Prostate gland (tissue), 2 donors: ENCODE measurements around the gene PCID2.

Experiments
- POLR2AphosphoS5 ChIP-seq: sonication (generic); formaldehyde crosslinking; IDR thresholded peaks from one replicate; pipeline ENCODE4 v1.6.1; 2017; ENCODE audit warnings: antibody characterized with exemption
- TF ChIP-seq, protein P1 (sequence below), 4 experiments: fragments of 200-600 bp in 2 of 4; fragments of 450-650 bp in 2 of 4; sonication (generic) in 2 of 4; IDR thresholded peaks; 1 replicate in 3 of 4; 2 replicates in 1 of 4; pipeline ENCODE4 v1.5.1; 2016 to 2019; ENCODE audit warnings: antibody characterized with exemption in 4 of 4, mild to moderate bottlenecking in 2 of 4, moderate library complexity in 2 of 4

DNA sequence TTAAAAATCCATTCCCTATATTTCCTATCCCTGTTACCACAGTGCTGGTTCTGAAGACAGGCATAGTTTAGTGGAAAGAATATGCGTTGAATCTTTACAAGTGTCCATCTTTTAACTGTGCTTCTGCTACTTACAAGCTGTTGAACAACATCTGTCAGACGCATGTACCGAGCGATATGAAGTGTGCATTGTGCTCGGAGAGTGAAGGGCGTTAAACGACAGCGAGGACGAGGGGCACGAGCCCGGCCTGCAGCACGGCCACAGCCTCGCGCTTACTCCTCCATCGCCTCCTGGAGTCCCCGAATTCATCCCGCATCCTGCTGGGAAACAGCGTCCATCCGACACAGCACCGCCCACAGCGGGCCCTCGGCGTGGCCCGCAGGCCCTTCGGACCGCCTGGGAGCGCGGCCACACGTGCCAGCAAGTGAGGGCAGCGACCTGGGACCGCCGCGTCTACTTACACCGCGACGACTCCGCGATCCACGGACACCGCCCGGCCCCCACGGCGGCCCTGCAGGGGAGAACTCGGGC lies 514 bp downstream of the PCID2 start:
- no peak for TF ChIP-seq POLR2AphosphoS5
- TF ChIP-seq, protein P1, sequence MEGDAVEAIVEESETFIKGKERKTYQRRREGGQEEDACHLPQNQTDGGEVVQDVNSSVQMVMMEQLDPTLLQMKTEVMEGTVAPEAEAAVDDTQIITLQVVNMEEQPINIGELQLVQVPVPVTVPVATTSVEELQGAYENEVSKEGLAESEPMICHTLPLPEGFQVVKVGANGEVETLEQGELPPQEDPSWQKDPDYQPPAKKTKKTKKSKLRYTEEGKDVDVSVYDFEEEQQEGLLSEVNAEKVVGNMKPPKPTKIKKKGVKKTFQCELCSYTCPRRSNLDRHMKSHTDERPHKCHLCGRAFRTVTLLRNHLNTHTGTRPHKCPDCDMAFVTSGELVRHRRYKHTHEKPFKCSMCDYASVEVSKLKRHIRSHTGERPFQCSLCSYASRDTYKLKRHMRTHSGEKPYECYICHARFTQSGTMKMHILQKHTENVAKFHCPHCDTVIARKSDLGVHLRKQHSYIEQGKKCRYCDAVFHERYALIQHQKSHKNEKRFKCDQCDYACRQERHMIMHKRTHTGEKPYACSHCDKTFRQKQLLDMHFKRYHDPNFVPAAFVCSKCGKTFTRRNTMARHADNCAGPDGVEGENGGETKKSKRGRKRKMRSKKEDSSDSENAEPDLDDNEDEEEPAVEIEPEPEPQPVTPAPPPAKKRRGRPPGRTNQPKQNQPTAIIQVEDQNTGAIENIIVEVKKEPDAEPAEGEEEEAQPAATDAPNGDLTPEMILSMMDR (IDR thresholded peaks at IDR 0.05) = no peak
